T-helper 17 cell (primary cell): ENCODE data around the gene IL1RL1. TPM values are rescaled to one million over a fixed set of nuclear protein-coding genes. Genes with fewer than 3 reads are reported as not detected.

Source experiments
- ATAC-seq: fragments of 150-1000 bp; cut with Tn5 transposase; 2 replicates; pipeline ENCODE4 v1.10.0; 2021; ENCODE audit warnings: mild to moderate bottlenecking, moderate library complexity
- DNase-seq, 3 donors: peaks; one replicate each; pipeline versions ENCODE4 v3.0.0 to v3.0.0-alpha.2; 2020 to 2021
- H3K9me3 ChIP-seq: one replicate; pipeline ENCODE4 v1.7.0; 2013; ENCODE audit warnings: low read length, mild to moderate bottlenecking; ENCODE audit not compliant: control insufficient read depth, poor library complexity, severe bottlenecking
- H3K27ac Mint-ChIP-seq: one replicate; pipeline ENCODE4 v1.8.0; 2022; ENCODE audit warnings: mild to moderate bottlenecking, moderate library complexity, mixed read lengths
- H3K27me3 Mint-ChIP-seq: one replicate; pipeline ENCODE4 v1.8.0; 2022; ENCODE audit warnings: mixed read lengths
- H3K36me3 Mint-ChIP-seq: one replicate; pipeline ENCODE4 v1.8.0; 2022; ENCODE audit warnings: low read depth, mixed read lengths
- H3K4me1 Mint-ChIP-seq: one replicate; pipeline ENCODE4 v1.8.0; 2022; ENCODE audit warnings: mild to moderate bottlenecking, mixed read lengths
- H3K4me3 Mint-ChIP-seq: one replicate; pipeline ENCODE4 v1.8.0; 2022; ENCODE audit warnings: mild to moderate bottlenecking, moderate library complexity, mixed read lengths
- total RNA-seq, 4 donors: library from RNA in 2 of 4; stranded (reverse) in 2 of 4; gene quantifications; one replicate each; pipeline ENCODE4 v1.2.3 and lab custom pipeline; 2022 to 2026

The IL1RL1 gene
- total RNA-seq, 2 donors from 2014 or later = 0.60 to 0.99 TPM

DNA sequence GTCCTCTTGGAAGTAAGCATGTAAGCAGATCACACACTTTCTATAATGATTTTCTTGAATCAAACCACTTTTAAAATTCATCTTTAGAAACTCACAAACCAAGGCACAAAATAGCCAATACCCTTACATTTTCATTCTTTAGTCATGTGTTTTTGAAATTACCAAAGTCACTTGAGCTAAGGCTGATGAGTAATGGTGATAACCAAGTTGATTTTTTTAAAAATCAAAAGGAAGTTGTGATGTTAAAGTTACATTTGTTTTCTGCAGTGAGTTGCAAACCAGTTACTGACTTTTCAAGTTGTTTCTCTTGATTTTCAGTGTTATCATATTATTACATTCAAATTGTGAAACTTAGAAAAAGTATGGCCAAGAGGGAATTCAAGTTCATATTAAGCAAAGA lies 90.1 kb downstream of the IL1RL1 start:
- DNase-seq = no peak
- Mint-ChIP-seq H3K27ac (peak overlapping the region; percentile 39), H3K27me3 (no peaks in the 10 kb centered on the region), H3K4me3 (no peak overlapping the region), H3K36me3 (no peaks in the 10 kb centered on the region), H3K4me1 (peaks cover 15% of the 10 kb centered on the region)
- no peaks in the 10 kb centered on the region for H3K9me3 ChIP-seq
- no peak for ATAC-seq

Other genes with a start within 250 kb of the IL1RL1 start
- gene IL1R1, start 168.8 kb upstream of the IL1RL1 start, total RNA-seq = 10 to 100 TPM; 14.3 to 16.5 TPM
- gene IL1RL2, start 124.5 kb upstream of the IL1RL1 start, total RNA-seq = not detected
- 10 to 100 TPM; 17.4 to 31.7 TPM for gene IL18R1, start 44.2 kb downstream of the IL1RL1 start, total RNA-seq
- gene IL18RAP, start 111.6 kb downstream of the IL1RL1 start, total RNA-seq = 1 to 10 TPM; 6.0 to 8.8 TPM
- gene SLC9A4, start 161.7 kb downstream of the IL1RL1 start, total RNA-seq = under 1 TPM; 0.12 to 0.18 TPM